Thyroid gland (tissue), 4 donors: ENCODE measurements around the gene APC.

Experiments
- CTCF ChIP-seq, 6 experiments: fragments of 200-600 bp in 3 of 6; fragments of 450-650 bp in 3 of 6; sonication (generic) in 3 of 6; IDR thresholded peaks; one replicate each; pipeline ENCODE4 v1.5.1; 2016 to 2019; ENCODE audit warnings: antibody characterized with exemption in 6 of 6, mild to moderate bottlenecking in 2 of 6, inconsistent platforms in 1 of 6, moderate library complexity in 1 of 6
- POLR2A ChIP-seq, 2 donors: fragments of 450-650 bp; IDR thresholded peaks; one replicate each; pipeline ENCODE4 v1.6.1; 2017; ENCODE audit warnings: antibody characterized with exemption in 2 of 2, mild to moderate bottlenecking in 2 of 2, moderate library complexity in 1 of 2

- TF ChIP-seq CTCF (IDR thresholded peaks at IDR 0.05) (no peak), POLR2A (IDR thresholded peaks at IDR 0.05) (no peak)
Observed at GRCh38 chr5:112885001-112885400, 147.3 kb downstream of the APC start.
